ENCODE measurements around the gene KCNMA1. TPM values are rescaled to one million over a fixed set of nuclear protein-coding genes. Genes with fewer than 3 reads are reported as not detected.

The KCNMA1 gene
- total RNA-seq, 4 donors from 2014 or later = 66.8 to 96.5 (median 78.9) TPM

- in situ Hi-C loops (cut with MboI; ENCODE audit: low sequenced_read_pairs in 4 of 4) (no loop called here), intact Hi-C loops (cut with DNase I; ENCODE audit: low total_unique reads) (no loop called here)
- H3K9me3 ChIP-seq = no peaks in the 10 kb centered on the region
- ATAC-seq = no peak
- no peak overlapping the region for H3K4me3 ChIP-seq
- no peak for DNase-seq
- H3K27ac ChIP-seq = no peak overlapping the region
- no peaks in the 10 kb centered on the region for H3K36me3 ChIP-seq
- TF ChIP-seq, protein P1, sequence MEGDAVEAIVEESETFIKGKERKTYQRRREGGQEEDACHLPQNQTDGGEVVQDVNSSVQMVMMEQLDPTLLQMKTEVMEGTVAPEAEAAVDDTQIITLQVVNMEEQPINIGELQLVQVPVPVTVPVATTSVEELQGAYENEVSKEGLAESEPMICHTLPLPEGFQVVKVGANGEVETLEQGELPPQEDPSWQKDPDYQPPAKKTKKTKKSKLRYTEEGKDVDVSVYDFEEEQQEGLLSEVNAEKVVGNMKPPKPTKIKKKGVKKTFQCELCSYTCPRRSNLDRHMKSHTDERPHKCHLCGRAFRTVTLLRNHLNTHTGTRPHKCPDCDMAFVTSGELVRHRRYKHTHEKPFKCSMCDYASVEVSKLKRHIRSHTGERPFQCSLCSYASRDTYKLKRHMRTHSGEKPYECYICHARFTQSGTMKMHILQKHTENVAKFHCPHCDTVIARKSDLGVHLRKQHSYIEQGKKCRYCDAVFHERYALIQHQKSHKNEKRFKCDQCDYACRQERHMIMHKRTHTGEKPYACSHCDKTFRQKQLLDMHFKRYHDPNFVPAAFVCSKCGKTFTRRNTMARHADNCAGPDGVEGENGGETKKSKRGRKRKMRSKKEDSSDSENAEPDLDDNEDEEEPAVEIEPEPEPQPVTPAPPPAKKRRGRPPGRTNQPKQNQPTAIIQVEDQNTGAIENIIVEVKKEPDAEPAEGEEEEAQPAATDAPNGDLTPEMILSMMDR (IDR thresholded peaks at IDR 0.05 in 4 of 5, conservative IDR thresholded peaks at IDR 0.05 in 1 of 5) = no peak
- no peak for TF ChIP-seq POLR2A (IDR thresholded peaks at IDR 0.05)
- H3K27me3 ChIP-seq = no peaks in the 10 kb centered on the region
- no peaks in the 10 kb centered on the region for H3K4me1 ChIP-seq
Observed at GRCh38 chr10:77120666-77121376, 516.8 kb downstream of the KCNMA1 start.

DNA sequence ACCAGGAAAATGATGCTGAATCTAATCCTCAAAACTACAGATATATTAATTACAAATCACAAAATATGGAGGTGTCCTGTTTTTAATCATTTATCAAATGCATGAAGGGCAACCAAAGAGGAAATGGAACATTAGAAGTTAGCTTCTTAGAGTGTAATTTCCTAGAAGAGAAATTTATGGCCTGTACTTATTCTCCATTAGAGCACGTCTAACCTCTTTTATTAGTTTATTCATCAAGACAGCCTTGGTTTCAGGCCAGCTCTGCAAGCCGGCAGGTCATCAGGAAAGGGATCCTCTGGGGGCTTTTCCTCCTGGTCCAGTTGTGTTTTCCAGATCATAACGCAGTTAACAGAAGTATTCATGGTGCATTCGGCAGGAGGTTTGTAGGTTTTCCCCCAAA lies 517.6 kb downstream of the KCNMA1 start:
- in situ Hi-C loops (cut with MboI; ENCODE audit: low sequenced_read_pairs in 4 of 4) = no loop called here
- Histone ChIP-seq H3K36me3 (no peaks in the 10 kb centered on the region), H3K4me1 (no peaks in the 10 kb centered on the region), H3K9me3 (no peaks in the 10 kb centered on the region), H3K27me3 (no peaks in the 10 kb centered on the region), H3K4me3 (no peak overlapping the region), H3K27ac (no peak overlapping the region)
- DNase-seq (no peak), ATAC-seq (no peak)
- intact Hi-C loops (cut with DNase I; ENCODE audit: low total_unique reads) = no loop called here
- TF ChIP-seq POLR2A (IDR thresholded peaks at IDR 0.05) = no peak
- TF ChIP-seq, protein P1 (IDR thresholded peaks at IDR 0.05 in 4 of 5, conservative IDR thresholded peaks at IDR 0.05 in 1 of 5) = no peak

- Histone ChIP-seq H3K27ac (no peak overlapping the region), H3K4me3 (no peak overlapping the region), H3K36me3 (no peaks in the 10 kb centered on the region), H3K9me3 (no peaks in the 10 kb centered on the region), H3K4me1 (no peaks in the 10 kb centered on the region), H3K27me3 (no peaks in the 10 kb centered on the region)
- in situ Hi-C loops (cut with MboI; ENCODE audit: low sequenced_read_pairs in 4 of 4) = no loop called here
- intact Hi-C loops (cut with DNase I; ENCODE audit: low total_unique reads) = no loop called here
- no peak for DNase-seq
- TF ChIP-seq POLR2A (IDR thresholded peaks at IDR 0.05) = no peak
- TF ChIP-seq, protein P1 (IDR thresholded peaks at IDR 0.05 in 4 of 5, conservative IDR thresholded peaks at IDR 0.05 in 1 of 5) = no peak
- ATAC-seq = no peak
Observed at GRCh38 chr10:77118603-77119282, 518.9 kb downstream of the KCNMA1 start.

DNA sequence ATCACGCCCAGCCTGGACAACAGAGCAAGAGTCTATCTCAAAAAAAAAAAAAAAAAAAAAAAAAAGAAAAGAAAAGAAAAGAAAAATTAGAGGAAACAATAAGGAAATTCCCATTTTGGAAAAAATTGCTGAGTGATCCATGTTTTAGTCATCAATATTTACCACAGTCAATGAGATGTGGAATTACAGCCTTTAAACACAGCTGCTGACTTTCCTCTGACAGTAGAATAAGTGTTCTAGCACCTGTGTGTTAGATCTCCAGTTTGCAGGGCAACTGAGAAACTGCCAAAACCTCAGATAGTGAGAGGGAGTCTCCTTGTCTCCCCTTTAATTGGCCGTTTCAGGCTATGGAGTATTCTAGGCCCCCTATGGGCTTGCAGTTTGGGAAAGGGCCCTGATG lies 520.1 kb downstream of the KCNMA1 start:
- Histone ChIP-seq H3K36me3 (no peaks in the 10 kb centered on the region), H3K27me3 (no peaks in the 10 kb centered on the region), H3K4me3 (no peak overlapping the region), H3K9me3 (no peaks in the 10 kb centered on the region), H3K27ac (no peak overlapping the region), H3K4me1 (no peaks in the 10 kb centered on the region)
- in situ Hi-C loops (cut with MboI; ENCODE audit: low sequenced_read_pairs in 4 of 4) = no loop called here
- ATAC-seq (no peak), DNase-seq (no peak)
- TF ChIP-seq, protein P1 (IDR thresholded peaks at IDR 0.05 in 4 of 5, conservative IDR thresholded peaks at IDR 0.05 in 1 of 5) = no peak
- TF ChIP-seq POLR2A (IDR thresholded peaks at IDR 0.05) = no peak
- intact Hi-C loops (cut with DNase I; ENCODE audit: low total_unique reads) = no loop called here
